K562 (cell line): ENCODE results near the gene PGA3. TPM values are rescaled to one million over a fixed set of nuclear protein-coding genes. Genes with fewer than 3 reads are reported as not detected.

Source experiments
- CUX1 ChIP-seq: fragments of 200-800 bp; sonication (Bioruptor generic); IDR thresholded peaks from 2 replicates; pipeline ENCODE4 v1.6.1; 2016; ENCODE audit warnings: missing genetic modification characterization, missing compliant biosample characterization
- DACH1 ChIP-seq: fragments of 450-650 bp; IDR thresholded peaks from 2 replicates; pipeline ENCODE4 v1.6.1; 2018; ENCODE audit not compliant: partially characterized antibody
- DDX20 ChIP-seq: fragments of 450-650 bp; IDR thresholded peaks from 2 replicates; pipeline ENCODE4 v1.6.1; 2016; ENCODE audit warnings: missing genetic modification characterization, low read depth, mild to moderate bottlenecking, missing compliant biosample characterization, moderate library complexity
- GATA2 ChIP-seq: sonication (generic); formaldehyde crosslinking; IDR thresholded peaks from 2 replicates; pipeline ENCODE4 v1.4.0; 2020; ENCODE audit warnings: mild to moderate bottlenecking, missing genetic modification reagents
- HDGF ChIP-seq: fragments of 450-650 bp; IDR thresholded peaks from 2 replicates; pipeline ENCODE4 v1.6.1; 2016
- KDM4B ChIP-seq, 2 experiments: fragments of 450-650 bp in 1 of 2; sonication (generic) in 1 of 2; IDR thresholded peaks; 2 replicates each; pipeline ENCODE4 v1.6.1; 2016 to 2017; ENCODE audit warnings: borderline replicate concordance in 2 of 2, antibody characterized with exemption in 1 of 2, low read depth in 1 of 2, mild to moderate bottlenecking in 1 of 2
- L3MBTL2 ChIP-seq: fragments of 450-650 bp; IDR thresholded peaks from 2 replicates; pipeline ENCODE4 v1.6.1; 2016; ENCODE audit warnings: mild to moderate bottlenecking, moderate library complexity
- NCOA1 ChIP-seq: fragments of 450-650 bp; IDR thresholded peaks from 2 replicates; pipeline ENCODE4 v1.6.1; 2016; ENCODE audit warnings: low read depth
- PHTF2 ChIP-seq: fragments of 250-450 bp; sonication (Bioruptor Pico); IDR thresholded peaks from 2 replicates; pipeline ENCODE4 v1.5.0; 2021; ENCODE audit warnings: mild to moderate bottlenecking
- POLR2AphosphoS2 ChIP-seq: IDR thresholded peaks from 2 replicates; pipeline ENCODE4 v1.6.1; 2012; ENCODE audit warnings: low read length, improper control_type of control experiment
- SIRT6 ChIP-seq: IDR thresholded peaks from one replicate; pipeline ENCODE4 v1.6.1; 2012; ENCODE audit warnings: low read depth, mild to moderate bottlenecking, control low read depth, inconsistent platforms, low read length, moderate library complexity
- SMAD3 ChIP-seq: fragments of 450-650 bp; formaldehyde crosslinking; conservative IDR thresholded peaks from 2 replicates; pipeline ENCODE4 v1.4.0; 2020; ENCODE audit warnings: mild to moderate bottlenecking
- TAF9B ChIP-seq: fragments of 450-650 bp; IDR thresholded peaks from 2 replicates; pipeline ENCODE4 v1.6.1; 2018; ENCODE audit warnings: mild to moderate bottlenecking; ENCODE audit not compliant: partially characterized antibody
- TBP ChIP-seq: optimal IDR thresholded peaks from 2 replicates; pipeline ENCODE3; 2011; ENCODE audit warnings: low read depth, low read length, improper control_type of control experiment
- U2AF2 ChIP-seq: fragments of 200-400 bp; formaldehyde crosslinking; optimal IDR thresholded peaks from 2 replicates; pipeline ENCODE3; 2017; ENCODE audit warnings: low read depth, mild to moderate bottlenecking, low read length
- XRCC4 ChIP-seq: IDR thresholded peaks from one replicate; pipeline ENCODE4 v1.6.1; 2011; ENCODE audit not compliant: insufficient read depth, insufficient read length; ENCODE audit errors: extremely low read depth
- ZKSCAN3 ChIP-seq: fragments of 250-450 bp; sonication (Bioruptor Pico); IDR thresholded peaks from 2 replicates; pipeline ENCODE4 v1.4.0; 2020
- ZNF133 ChIP-seq: fragments of 250-450 bp; sonication (Bioruptor Pico); IDR thresholded peaks from 2 replicates; pipeline ENCODE4 v1.4.0; 2020; ENCODE audit warnings: mild to moderate bottlenecking
- ZNF3 ChIP-seq: fragments of 250-450 bp; sonication (Bioruptor Pico); IDR thresholded peaks from 2 replicates; pipeline ENCODE4 v1.5.0; 2021; ENCODE audit warnings: mild to moderate bottlenecking, moderate library complexity
- ZNF347 ChIP-seq: fragments of 450-650 bp; formaldehyde crosslinking; IDR thresholded peaks from 2 replicates; pipeline ENCODE4 v1.4.0; 2020; ENCODE audit warnings: low read depth, mild to moderate bottlenecking, moderate library complexity
- ZNF384 ChIP-seq: IDR thresholded peaks from 2 replicates; pipeline ENCODE4 v1.6.1; 2012; ENCODE audit warnings: low read depth, low read length, improper control_type of control experiment
- ZNF445 ChIP-seq: fragments of 250-450 bp; sonication (Bioruptor Pico); IDR thresholded peaks from 2 replicates; pipeline ENCODE4 v1.4.0; 2020; ENCODE audit warnings: low read depth, mild to moderate bottlenecking, moderate library complexity
- ZNF507 ChIP-seq: conservative IDR thresholded peaks from 2 replicates; pipeline ENCODE4 v1.6.1; 2017; ENCODE audit warnings: missing genetic modification characterization, missing compliant biosample characterization
- ZNF511 ChIP-seq: sonication (generic); formaldehyde crosslinking; IDR thresholded peaks from 2 replicates; pipeline ENCODE4 v1.8.0; 2022; ENCODE audit warnings: mild to moderate bottlenecking, missing genetic modification reagents
- ZNF644 ChIP-seq: fragments of 200-800 bp; sonication (Bioruptor generic); IDR thresholded peaks from 2 replicates; pipeline ENCODE4 v1.6.1; 2016; ENCODE audit warnings: low read depth, missing genetic modification characterization, missing compliant biosample characterization
- ZNF696 ChIP-seq: fragments of 250-450 bp; sonication (Bioruptor Pico); conservative IDR thresholded peaks from 2 replicates; pipeline ENCODE4 v1.4.0; 2020; ENCODE audit warnings: mild to moderate bottlenecking, moderate library complexity
- polyA plus RNA-seq, 8 experiments: library from polyadenylated mRNA; depleted of rRNA in 4 of 8; stranded (reverse) in 5 of 8; unstranded in 3 of 8; fragments of >200 nt; fragmentation: Nextera tagmentation in 2 of 8; fragmentation: Illumina TruSeq in 1 of 8; extraction: Ambion mirVana in 2 of 8; extraction: Trizol in 1 of 8; gene quantifications; 2 replicates each; pipeline versions ENCODE4 v1.2.1 to v1.2.3, GENCODE V29; 2011 to 2014; ENCODE audit warnings: inconsistent platforms in 1 of 8, missing spikeins in 1 of 8
- total RNA-seq, 7 experiments: library from RNA; depleted of rRNA in 6 of 7; stranded (reverse); fragments of >200 nt in 6 of 7; fragmentation: Illumina TruSeq in 2 of 7; extraction: Trizol in 2 of 7; gene quantifications; 2 replicates each; pipeline versions ENCODE4 v1.2.1 to v1.2.3, GENCODE V29; 2011 to 2021; ENCODE audit warnings: low replicate concordance in 1 of 7

Gene PGA3
- total and polyA plus RNA-seq, 9 of the 15 experiments (the other 6 are each of a cell fraction or from before 2014, with no cell fraction given): 0.15 to 0.18 (median 0.18) TPM; not detected in 6

- TF ChIP-seq ZNF511 (CRISPR knock-in tag) (no peak; the same call in 1 of the 2 replicates), HDGF (no peak), ZNF696 (no peak), ZNF384 (no peak), ZNF3 (CRISPR knock-in tag) (no peak), SMAD3 (no peak), DDX20 (tag) (no peak), DACH1 (no peak), TBP (peak; percentile 61), SIRT6 (no peak), XRCC4 (no peak), L3MBTL2 (peak; percentile 82), KDM4B (IDR thresholded peaks at IDR 0.05; ENCODE audit: borderline replicate concordance in 2 of 2, low read depth in 1 of 2) (peak in 1 of 2 experiments; percentile 28; a peak in 1 of 4 replicates), ZNF507 (tag) (no peak), GATA2 (CRISPR knock-in tag) (no peak), CUX1 (no peak), ZNF133 (CRISPR knock-in tag) (no peak), ZNF644 (tag) (no peak), ZKSCAN3 (no peak), U2AF2 (no peak), POLR2AphosphoS2 (no peak), ZNF445 (no peak), ZNF347 (CRISPR knock-in tag) (no peak), NCOA1 (no peak), PHTF2 (CRISPR knock-in tag) (no peak), TAF9B (peak; percentile 45)
These were observed 41.9 kb upstream of the PGA3 start, which contains the start of gene VPS37C (continued) for GRCh38 chr11:61161190-61162091.
